Fibroblast of peridontal ligament (primary cell): ENCODE results near the gene SLC2A5.
"Not testable (repeated sequence)": the region's sequence is repeated elsewhere in the genome, so short reads cannot be mapped to it uniquely, and the experiment has no call there.

Source experiments
- DNase-seq: peaks from one replicate; pipeline ENCODE4 v3.0.0-alpha.2; 2010; ENCODE audit errors: extremely low read depth

The SLC2A5 gene

GRCh38 chr1:9069326-9070100, at the start of gene SLC2A5:
Gene SLC2A5 (minus strand): TSS chr1:9069635. CDS start chr1:9069536, 99 bp downstream.
- DNase-seq: no peak

GRCh38 chr1:9118186-9118585, 48.8 kb upstream of the SLC2A5 start:
- DNase-seq: no peak

GRCh38 chr1:9115351-9116205, 46.1 kb upstream of the SLC2A5 start:
- no peak for DNase-seq

- DNase-seq: no peak
These were observed 43.8 kb upstream of the SLC2A5 start for GRCh38 chr1:9112961-9113880.

- no peak for DNase-seq
These were observed 42.5 kb upstream of the SLC2A5 start for GRCh38 chr1:9111957-9112356.

GRCh38 chr1:9111357-9111691, 41.9 kb upstream of the SLC2A5 start:
- DNase-seq: no peak

- peak; percentile 86 for DNase-seq
These were observed 41.4 kb upstream of the SLC2A5 start for GRCh38 chr1:9110669-9111356.

- no peak for DNase-seq
These were observed 38.7 kb upstream of the SLC2A5 start for GRCh38 chr1:9108056-9108665.

GRCh38 chr1:9107136-9107535, 37.7 kb upstream of the SLC2A5 start:
- no peak for DNase-seq

GRCh38 chr1:9106286-9106685, 36.9 kb upstream of the SLC2A5 start:
- DNase-seq: no peak

GRCh38 chr1:9105336-9105867, 36.0 kb upstream of the SLC2A5 start:
- DNase-seq: no peak

GRCh38 chr1:9101510-9102146, 32.2 kb upstream of the SLC2A5 start:
- peak; percentile 69 for DNase-seq

- DNase-seq: peak; percentile 55
These were observed 31.1 kb upstream of the SLC2A5 start for GRCh38 chr1:9100471-9101043.

GRCh38 chr1:9099555-9099954, 30.1 kb upstream of the SLC2A5 start:
- DNase-seq: no peak

- no peak for DNase-seq
These were observed 28.7 kb upstream of the SLC2A5 start for GRCh38 chr1:9097947-9098705.

- no peak for DNase-seq
These were observed 26.4 kb upstream of the SLC2A5 start for GRCh38 chr1:9095818-9096217.

- not testable (repeated sequence) for DNase-seq
These were observed 24.7 kb upstream of the SLC2A5 start for GRCh38 chr1:9093996-9094595.

GRCh38 chr1:9093581-9093980, 24.1 kb upstream of the SLC2A5 start:
- DNase-seq: no peak

GRCh38 chr1:9093091-9093490, 23.7 kb upstream of the SLC2A5 start:
- no peak for DNase-seq
